ENCODE measurements around the gene AKT1. TPM values are rescaled to one million over a fixed set of nuclear protein-coding genes. Genes with fewer than 3 reads are reported as not detected.

The AKT1 gene
- total RNA-seq, 1 donor from 2014 or later: 123 TPM

DNA sequence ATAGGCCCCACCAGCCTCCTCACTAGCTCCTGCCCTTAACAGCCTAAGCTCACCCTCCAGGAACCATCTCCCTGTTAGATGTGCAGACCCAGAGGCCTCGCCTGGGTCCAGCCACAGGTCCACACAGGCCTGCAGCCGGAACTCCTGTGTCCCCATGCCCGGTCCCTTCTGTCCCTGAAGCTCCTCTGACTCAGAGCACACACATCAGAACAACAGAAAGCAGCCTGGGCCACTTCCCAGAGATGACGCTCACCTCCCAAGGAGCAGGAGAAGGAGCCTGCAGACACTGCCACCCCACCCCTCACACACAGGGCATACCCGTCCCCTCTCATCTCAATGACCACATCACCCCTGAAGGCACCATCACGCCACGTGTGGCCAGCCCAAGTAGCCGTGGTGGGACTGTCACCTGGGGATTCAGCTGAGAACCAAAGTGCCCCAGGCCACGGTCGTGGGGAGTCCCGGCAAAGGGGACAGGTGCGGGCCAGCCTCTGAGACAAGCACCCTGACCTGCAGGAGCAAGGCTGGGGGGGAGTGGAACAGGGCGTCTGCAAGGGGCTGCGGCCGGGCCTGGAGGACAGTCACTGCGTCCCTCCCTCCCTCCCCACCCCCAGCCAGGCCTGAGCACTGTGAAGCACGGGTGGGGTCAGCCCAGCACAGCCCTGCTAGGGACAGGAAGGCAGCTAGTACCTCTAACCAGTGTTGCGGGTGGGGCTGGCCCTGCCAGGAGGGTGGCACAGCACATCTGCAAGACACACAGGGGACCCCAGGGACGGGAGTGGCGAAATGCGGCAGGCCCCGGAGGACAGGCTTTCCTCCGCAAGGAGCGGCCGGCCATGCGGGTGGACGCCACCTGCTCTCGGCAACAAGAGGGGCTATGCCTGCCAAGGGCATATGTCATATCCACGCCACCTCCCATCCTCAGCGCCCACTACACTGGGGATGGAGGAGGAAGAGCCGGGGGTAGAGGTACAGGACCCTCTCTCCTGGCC is 5.5 kb downstream of the AKT1 start:
- TF ChIP-seq, protein P1, sequence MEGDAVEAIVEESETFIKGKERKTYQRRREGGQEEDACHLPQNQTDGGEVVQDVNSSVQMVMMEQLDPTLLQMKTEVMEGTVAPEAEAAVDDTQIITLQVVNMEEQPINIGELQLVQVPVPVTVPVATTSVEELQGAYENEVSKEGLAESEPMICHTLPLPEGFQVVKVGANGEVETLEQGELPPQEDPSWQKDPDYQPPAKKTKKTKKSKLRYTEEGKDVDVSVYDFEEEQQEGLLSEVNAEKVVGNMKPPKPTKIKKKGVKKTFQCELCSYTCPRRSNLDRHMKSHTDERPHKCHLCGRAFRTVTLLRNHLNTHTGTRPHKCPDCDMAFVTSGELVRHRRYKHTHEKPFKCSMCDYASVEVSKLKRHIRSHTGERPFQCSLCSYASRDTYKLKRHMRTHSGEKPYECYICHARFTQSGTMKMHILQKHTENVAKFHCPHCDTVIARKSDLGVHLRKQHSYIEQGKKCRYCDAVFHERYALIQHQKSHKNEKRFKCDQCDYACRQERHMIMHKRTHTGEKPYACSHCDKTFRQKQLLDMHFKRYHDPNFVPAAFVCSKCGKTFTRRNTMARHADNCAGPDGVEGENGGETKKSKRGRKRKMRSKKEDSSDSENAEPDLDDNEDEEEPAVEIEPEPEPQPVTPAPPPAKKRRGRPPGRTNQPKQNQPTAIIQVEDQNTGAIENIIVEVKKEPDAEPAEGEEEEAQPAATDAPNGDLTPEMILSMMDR (conservative IDR thresholded peaks at IDR 0.05): no peak

DNA sequence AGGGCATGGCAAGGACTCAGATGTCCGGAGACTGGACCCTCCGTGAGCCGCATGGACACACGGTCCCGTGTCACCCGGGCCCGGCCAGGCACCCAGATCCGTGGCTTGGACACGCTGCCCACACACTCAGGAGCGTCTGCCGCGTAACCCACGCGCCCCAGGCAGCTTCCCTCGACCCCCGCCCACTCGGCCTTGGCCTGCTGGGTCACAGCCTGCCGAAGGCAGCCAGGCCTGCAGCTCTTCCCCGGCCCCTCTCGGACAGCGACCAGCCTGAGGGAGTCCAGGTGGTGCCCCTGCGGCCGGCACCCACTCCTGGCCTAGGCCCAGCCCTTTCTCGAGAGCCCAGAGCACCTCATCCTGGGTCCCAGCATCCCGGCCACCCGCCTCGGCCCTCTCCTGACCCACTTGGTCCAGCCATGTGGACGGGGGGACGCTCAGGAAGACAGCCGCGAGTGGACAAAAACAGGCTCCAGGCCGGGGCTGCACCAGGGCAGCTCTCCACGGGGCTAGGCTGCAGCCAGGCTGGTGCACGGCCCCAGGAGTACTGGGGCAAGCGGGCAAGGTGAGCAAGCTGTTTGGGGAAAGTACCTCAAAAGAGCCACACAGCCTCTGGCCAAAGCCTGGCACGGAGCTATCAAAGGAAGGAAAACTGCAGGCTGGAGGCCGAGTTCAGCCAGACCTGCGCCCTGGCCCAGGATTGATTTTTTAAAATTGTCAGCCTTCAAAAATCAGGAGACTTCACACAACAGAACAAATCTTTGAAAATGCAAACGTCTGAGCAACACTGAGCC is 6.5 kb downstream of the AKT1 start:
- no peak overlapping the region for H3K27ac Mint-ChIP-seq
- no peaks in the 10 kb centered on the region for H3K27me3 Mint-ChIP-seq
- no peaks in the 10 kb centered on the region for H3K36me3 Mint-ChIP-seq
- peaks cover 10% of the 10 kb centered on the region for H3K4me1 Mint-ChIP-seq (ENCODE audit: unreplicated experiment)
- H3K9me3 Mint-ChIP-seq: no peaks in the 10 kb centered on the region
- DNase-seq (ENCODE audit: extremely low spot score, unreplicated experiment): no peak
- TF ChIP-seq, protein P1 (conservative IDR thresholded peaks at IDR 0.05): no peak
- no peak overlapping the region for H3K4me3 Mint-ChIP-seq

More for the DNA sequence above, 5.5 kb downstream of the AKT1 start:
- H3K27ac Mint-ChIP-seq: no peak overlapping the region
- H3K27me3 Mint-ChIP-seq: no peaks in the 10 kb centered on the region
- no peaks in the 10 kb centered on the region for H3K36me3 Mint-ChIP-seq
- DNase-seq (ENCODE audit: extremely low spot score, unreplicated experiment): no peak
- no peaks in the 10 kb centered on the region for H3K9me3 Mint-ChIP-seq
- H3K4me1 Mint-ChIP-seq (ENCODE audit: unreplicated experiment): peaks cover 14% of the 10 kb centered on the region
- no peak overlapping the region for H3K4me3 Mint-ChIP-seq

DNA sequence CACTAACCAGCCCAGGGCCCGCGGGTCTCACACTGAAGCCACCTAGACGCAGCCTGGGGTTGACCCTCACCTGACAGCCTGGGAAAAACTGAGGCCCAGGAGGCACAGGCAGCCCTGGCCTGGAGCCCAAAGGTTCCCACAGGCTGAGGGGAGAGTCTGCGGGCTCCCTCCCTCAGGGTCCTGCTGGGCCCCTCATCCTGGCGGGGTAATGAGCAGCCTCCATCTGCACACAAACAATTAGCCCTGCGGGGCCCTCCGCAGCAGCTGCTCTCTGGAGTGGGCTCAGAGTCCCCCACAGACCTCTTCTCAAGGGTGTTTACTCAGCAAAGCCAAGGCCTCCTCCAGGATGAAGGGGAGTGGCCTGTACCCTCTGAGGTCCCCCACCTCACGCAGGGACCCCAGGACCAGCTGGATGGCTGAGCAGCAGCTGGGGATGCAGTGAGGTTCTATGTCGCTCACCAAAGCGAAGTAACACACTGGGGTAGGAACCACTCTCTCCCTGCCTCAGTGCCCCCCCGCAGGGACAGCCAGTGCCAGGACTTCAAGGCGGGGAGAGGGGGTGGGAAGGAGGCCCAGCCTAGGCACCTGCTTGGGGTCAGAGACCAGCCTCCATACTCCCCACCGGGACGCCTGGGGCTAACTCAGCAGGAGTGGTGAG is 7.3 kb downstream of the AKT1 start:
- H3K27me3 Mint-ChIP-seq: no peaks in the 10 kb centered on the region
- H3K4me3 Mint-ChIP-seq: no peak overlapping the region
- no peak for DNase-seq (ENCODE audit: extremely low spot score, unreplicated experiment)
- H3K36me3 Mint-ChIP-seq: no peaks in the 10 kb centered on the region
- TF ChIP-seq, protein P1 (conservative IDR thresholded peaks at IDR 0.05): no peak
- H3K4me1 Mint-ChIP-seq (ENCODE audit: unreplicated experiment): peaks cover 3% of the 10 kb centered on the region
- no peaks in the 10 kb centered on the region for H3K9me3 Mint-ChIP-seq
- no peak overlapping the region for H3K27ac Mint-ChIP-seq

DNA sequence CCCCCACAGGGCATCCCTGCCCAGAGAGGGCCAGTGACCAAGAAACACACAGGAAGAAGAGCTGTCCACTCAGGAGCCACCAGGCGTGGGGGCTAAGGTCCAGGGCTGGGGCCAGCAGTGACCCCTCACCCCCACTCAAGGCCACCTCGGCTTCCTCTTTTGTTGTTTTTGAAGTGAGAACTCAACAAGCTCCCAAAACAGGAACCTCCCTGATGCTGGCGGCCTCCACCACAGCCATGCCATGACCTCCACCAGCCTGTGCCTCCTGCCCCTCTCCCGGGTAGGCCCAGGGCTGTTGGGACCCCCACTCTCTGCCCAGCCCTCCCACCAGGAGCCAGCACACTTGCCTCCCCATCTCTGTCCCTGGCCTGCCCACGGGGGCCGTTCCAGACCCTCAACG is 7.8 kb downstream of the AKT1 start:
- TF ChIP-seq, protein P1 (conservative IDR thresholded peaks at IDR 0.05): no peak
- no peaks in the 10 kb centered on the region for H3K27me3 Mint-ChIP-seq
- no peaks in the 10 kb centered on the region for H3K4me1 Mint-ChIP-seq (ENCODE audit: unreplicated experiment)
- no peak overlapping the region for H3K27ac Mint-ChIP-seq
- no peak for DNase-seq (ENCODE audit: extremely low spot score, unreplicated experiment)
- no peaks in the 10 kb centered on the region for H3K36me3 Mint-ChIP-seq
- no peak overlapping the region for H3K4me3 Mint-ChIP-seq
- H3K9me3 Mint-ChIP-seq: no peaks in the 10 kb centered on the region
